Liver (tissue), 9 donors: ENCODE data around the gene ZNF496. TPM values are rescaled to one million over a fixed set of nuclear protein-coding genes. Genes with fewer than 3 reads are reported as not detected.
"Not testable (repeated sequence)": the region's sequence is repeated elsewhere in the genome, so short reads cannot be mapped to it uniquely, and the experiment has no call there.

Experiments used
- DNase-seq: peaks from one replicate; pipeline ENCODE4 v3.0.0-alpha.2; 2017; ENCODE audit warnings: low spot score
- H3K27ac ChIP-seq, 2 donors: one replicate each; pipeline ENCODE4 v1.7.0; 2013; ENCODE audit warnings: inconsistent platforms in 2 of 2, low read length in 2 of 2, control low read depth in 1 of 2, low read depth in 1 of 2, mild to moderate bottlenecking in 1 of 2
- H3K27me3 ChIP-seq, 4 donors: one replicate each; pipeline versions ENCODE4 v1.6.1 to v1.7.0; 2013; ENCODE audit warnings: low read length in 3 of 4, inconsistent platforms in 1 of 4, mild to moderate bottlenecking in 1 of 4, moderate library complexity in 1 of 4; ENCODE audit not compliant: control insufficient read depth in 4 of 4, insufficient read depth in 4 of 4
- H3K36me3 ChIP-seq, 4 donors: one replicate each; pipeline versions ENCODE4 v1.6.1 to v1.7.0; 2013; ENCODE audit warnings: low read length in 3 of 4, mild to moderate bottlenecking in 3 of 4, low read depth in 1 of 4, moderate library complexity in 1 of 4; ENCODE audit not compliant: control insufficient read depth in 4 of 4, insufficient read depth in 3 of 4
- H3K4me1 ChIP-seq, 4 donors: one replicate each; pipeline versions ENCODE4 v1.6.1 to v1.7.0; 2013; ENCODE audit warnings: low read length in 3 of 4, mild to moderate bottlenecking in 3 of 4, moderate library complexity in 1 of 4; ENCODE audit not compliant: control insufficient read depth in 4 of 4, insufficient read depth in 4 of 4
- H3K4me3 ChIP-seq, 3 donors: one replicate each; pipeline versions ENCODE4 v1.6.1 to v1.7.0; 2013; ENCODE audit warnings: low read length in 3 of 3, control low read depth in 1 of 3, low read depth in 1 of 3, mild to moderate bottlenecking in 1 of 3
- H3K9ac ChIP-seq, 2 donors: one replicate each; pipeline ENCODE4 v1.7.0; 2013; ENCODE audit warnings: low read length in 2 of 2, mild to moderate bottlenecking in 2 of 2, moderate library complexity in 2 of 2, control low read depth in 1 of 2, low read depth in 1 of 2
- H3K9me3 ChIP-seq, 4 donors: one replicate each; pipeline versions ENCODE4 v1.6.1 to v1.7.0; 2013; ENCODE audit warnings: low read length in 3 of 4; ENCODE audit not compliant: control insufficient read depth in 4 of 4
- ATF3 ChIP-seq: IDR thresholded peaks from 2 replicates; pipeline ENCODE4 v1.6.1; 2016; ENCODE audit warnings: antibody characterized with exemption
- CTCF ChIP-seq: fragments of 150-350 bp; IDR thresholded peaks from 2 replicates; pipeline ENCODE4 v1.5.1; 2017; ENCODE audit warnings: improper control_type of control experiment, low read depth, low read length; ENCODE audit not compliant: missing input control
- EGR1 ChIP-seq, 2 donors: IDR thresholded peaks; 2 replicates each; pipeline ENCODE4 v1.6.1; 2016 to 2018; ENCODE audit warnings: antibody characterized with exemption in 2 of 2, low read depth in 2 of 2
- FOXA1 ChIP-seq: IDR thresholded peaks from 2 replicates; pipeline ENCODE4 v1.6.1; 2016; ENCODE audit warnings: antibody characterized with exemption
- FOXA2 ChIP-seq: IDR thresholded peaks from 2 replicates; pipeline ENCODE4 v1.6.1; 2016; ENCODE audit warnings: antibody characterized with exemption
- GABPA ChIP-seq, 2 donors: IDR thresholded peaks in 1 of 2; conservative IDR thresholded peaks in 1 of 2; 2 replicates each; pipeline ENCODE4 v1.6.1; 2016; ENCODE audit warnings: antibody characterized with exemption in 2 of 2, mild to moderate bottlenecking in 1 of 2, moderate library complexity in 1 of 2
- HNF4A ChIP-seq, 2 donors: conservative IDR thresholded peaks; 2 replicates each; pipeline ENCODE4 v1.6.1; 2016; ENCODE audit warnings: antibody characterized with exemption in 2 of 2, mild to moderate bottlenecking in 2 of 2
- HNF4G ChIP-seq: IDR thresholded peaks from 2 replicates; pipeline ENCODE4 v1.6.1; 2016; ENCODE audit warnings: antibody characterized with exemption
- JUND ChIP-seq, 2 donors: IDR thresholded peaks; 2 replicates each; pipeline ENCODE4 v1.6.1; 2016; ENCODE audit warnings: antibody characterized with exemption in 2 of 2
- MAX ChIP-seq: IDR thresholded peaks from 2 replicates; pipeline ENCODE4 v1.6.1; 2016; ENCODE audit warnings: antibody characterized with exemption
- NR2F2 ChIP-seq: IDR thresholded peaks from 2 replicates; pipeline ENCODE4 v1.6.1; 2016; ENCODE audit warnings: antibody characterized with exemption
- RAD21 ChIP-seq, 2 donors: IDR thresholded peaks; 2 replicates each; pipeline ENCODE4 v1.6.1; 2016; ENCODE audit warnings: antibody characterized with exemption in 2 of 2, mild to moderate bottlenecking in 2 of 2
- REST ChIP-seq: IDR thresholded peaks from 2 replicates; pipeline ENCODE4 v1.6.1; 2016; ENCODE audit warnings: antibody characterized with exemption, mild to moderate bottlenecking
- SP1 ChIP-seq: IDR thresholded peaks from 2 replicates; pipeline ENCODE4 v1.6.1; 2018; ENCODE audit warnings: antibody characterized with exemption, mild to moderate bottlenecking
- TAF1 ChIP-seq: conservative IDR thresholded peaks from 2 replicates; pipeline ENCODE4 v1.6.1; 2016; ENCODE audit warnings: antibody characterized with exemption, mild to moderate bottlenecking
- YY1 ChIP-seq: IDR thresholded peaks from 2 replicates; pipeline ENCODE4 v1.6.1; 2016; ENCODE audit warnings: antibody characterized with exemption, mild to moderate bottlenecking
- ZBTB33 ChIP-seq: IDR thresholded peaks from 2 replicates; pipeline ENCODE4 v1.6.1; 2016; ENCODE audit warnings: antibody characterized with exemption
- WGBS: extraction: QIAGEN DNeasy Blood & Tissue Kit; methylation state at CpG from one replicate; pipeline ENCODE4 v1.1.7; 2013; 5-methylcytosine and 5-hydroxymethylcytosine counted together
- polyA plus RNA-seq, 2 donors: library from polyadenylated mRNA; stranded (reverse) in 1 of 2; unstranded in 1 of 2; fragments of 200-250 nt in 1 of 2; fragments of >200 nt in 1 of 2; fragmentation: Nextera tagmentation in 1 of 2; extraction: Ambion mirVana in 1 of 2; gene quantifications; one replicate each; pipeline versions ENCODE4 v1.2.1 to v1.2.3, GENCODE V29; 2013 to 2015
- total RNA-seq, 2 donors: library from RNA; depleted of rRNA; stranded (reverse); fragments of >200 nt; gene quantifications; one replicate each; pipeline ENCODE4 v1.2.3, GENCODE V29; 2014
- donor health status: healthy.
- donor health status: healthy.
- donor health status: healthy.
- donor health status: healthy.
- donor health status: healthy.

Gene ZNF496
- total and polyA plus RNA-seq, 4 donors: 0.93 to 7.5 (median 4.7) TPM

- not testable (repeated sequence) for H3K4me3 ChIP-seq, DNase-seq, H3K27ac ChIP-seq, H3K9me3 ChIP-seq, H3K36me3 ChIP-seq, H3K4me1 ChIP-seq, H3K9ac ChIP-seq, H3K27me3 ChIP-seq
- WGBS: 64% methylated on average over 7 of the region's 7 CpGs
Measured at GRCh38 chr1:247377656-247378055, 46.0 kb upstream of the ZNF496 start.

- no peak for DNase-seq
- TF ChIP-seq CTCF (no peak), RAD21 (IDR thresholded peaks at IDR 0.05) (no peak), FOXA2 (no peak), YY1 (no peak), FOXA1 (no peak), REST (no peak), NR2F2 (no peak), HNF4G (no peak), ATF3 (no peak), EGR1 (IDR thresholded peaks at IDR 0.05; ENCODE audit: low read depth in 2 of 2) (no peak), ZBTB33 (no peak), GABPA (IDR thresholded peaks at IDR 0.05 in 1 of 2, conservative IDR thresholded peaks at IDR 0.05 in 1 of 2) (no peak), HNF4A (conservative IDR thresholded peaks at IDR 0.05) (no peak), SP1 (no peak), JUND (IDR thresholded peaks at IDR 0.05) (no peak), MAX (no peak), TAF1 (no peak)
Measured at GRCh38 chr1:247376659-247377058, 45.0 kb upstream of the ZNF496 start.

More at GRCh38 chr1:247376659-247377058, 45.0 kb upstream of the ZNF496 start:
- H3K36me3 ChIP-seq: no peaks in the 10 kb centered on the region
- H3K9ac ChIP-seq: no peak overlapping the region
- H3K4me1 ChIP-seq: peaks cover 0 to 4% (median under 1%) of the 10 kb centered on the region in 4 donors
- 41% methylated on average over 7 of the region's 7 CpGs for WGBS
- no peak overlapping the region for H3K4me3 ChIP-seq
- H3K27me3 ChIP-seq: peaks cover 0 to 3% (median 0%) of the 10 kb centered on the region in 4 donors
- no peak overlapping the region for H3K27ac ChIP-seq
- peaks cover 3 to 6% (median 4%) of the 10 kb centered on the region in 4 donors for H3K9me3 ChIP-seq
